GM12801 (cell line): ENCODE data around the gene CORO7.

Experiments
- CTCF ChIP-seq: IDR thresholded peaks from one replicate; pipeline ENCODE4 v1.5.1; 2011; ENCODE audit warnings: control low read depth; ENCODE audit not compliant: insufficient read length; ENCODE audit errors: extremely low read depth

Gene CORO7

GRCh38 chr16:4307215-4308037 is 109.0 kb downstream of the CORO7 start:
- TF ChIP-seq CTCF = no peak

DNA sequence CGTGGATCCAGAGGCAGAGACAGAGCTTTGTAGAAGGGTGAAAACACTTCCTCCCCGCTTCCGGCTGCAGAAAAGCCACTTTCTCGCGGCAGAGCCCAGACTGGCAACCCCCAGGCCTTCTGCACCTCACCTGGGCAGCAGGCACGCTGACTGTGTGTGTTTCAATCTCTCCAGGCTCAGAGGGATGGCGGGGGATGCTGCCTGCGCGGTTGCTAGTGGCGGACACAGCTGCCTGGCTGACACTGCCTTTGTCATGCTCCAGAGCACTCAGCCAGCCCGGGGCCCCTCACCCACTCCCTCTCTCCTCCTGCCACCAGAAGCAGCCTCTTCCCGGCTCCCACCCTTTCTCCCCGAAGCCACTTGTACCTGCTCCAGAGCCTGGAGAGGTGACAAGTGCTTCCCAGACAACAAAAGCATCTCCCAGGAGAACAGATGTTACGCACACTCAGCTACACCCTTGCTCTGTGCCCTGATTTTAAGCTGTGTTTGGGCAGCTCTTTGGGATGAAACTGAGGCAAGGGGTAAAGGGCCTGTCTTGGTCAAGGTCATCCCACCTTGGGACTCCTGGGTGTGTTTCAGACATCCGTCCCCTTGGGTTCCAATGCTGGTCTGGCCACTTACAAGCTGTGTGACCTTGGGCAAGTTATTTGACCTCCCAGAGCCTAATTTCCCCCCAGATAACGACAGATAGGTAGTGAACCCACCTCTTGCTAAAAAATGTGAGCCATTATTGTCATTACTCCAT is 109.8 kb downstream of the CORO7 start:
- no peak for TF ChIP-seq CTCF
